ENCODE data around the gene ANAPC5.
"Not testable (repeated sequence)": the region's sequence is repeated elsewhere in the genome, so short reads cannot be mapped to it uniquely, and the experiment has no call there.

DNA sequence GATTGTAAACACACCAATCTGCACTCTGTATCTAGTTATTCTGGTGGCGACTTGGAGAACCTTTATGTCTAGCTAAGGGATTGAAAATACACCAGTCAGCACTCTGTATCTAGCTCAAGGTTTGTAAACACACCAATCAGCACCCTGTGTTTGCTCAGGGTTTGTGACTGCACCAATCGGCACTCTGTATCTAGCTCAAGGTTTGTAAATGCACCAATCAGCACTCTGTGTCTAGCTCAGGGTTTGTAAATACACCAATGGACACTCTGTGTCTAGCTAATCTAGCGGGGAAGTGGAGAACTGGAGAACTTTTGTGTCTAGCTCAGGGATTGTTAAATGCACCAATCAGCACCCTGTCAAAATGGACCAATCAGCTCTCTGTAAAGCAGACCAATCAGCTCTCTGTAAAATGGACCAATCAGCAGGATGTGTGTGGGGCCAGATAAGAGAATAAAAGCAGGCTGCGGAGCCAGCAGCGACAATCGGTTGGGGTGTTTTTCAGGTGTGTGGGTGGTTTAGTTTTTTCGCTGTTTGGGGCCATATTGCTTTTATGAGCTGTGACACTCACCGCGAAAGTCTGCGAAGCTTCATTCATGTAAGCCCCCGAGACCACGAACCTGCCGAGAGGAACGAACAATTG is 22.9 kb upstream of the ANAPC5 start:
- TF ChIP-seq, protein P1, sequence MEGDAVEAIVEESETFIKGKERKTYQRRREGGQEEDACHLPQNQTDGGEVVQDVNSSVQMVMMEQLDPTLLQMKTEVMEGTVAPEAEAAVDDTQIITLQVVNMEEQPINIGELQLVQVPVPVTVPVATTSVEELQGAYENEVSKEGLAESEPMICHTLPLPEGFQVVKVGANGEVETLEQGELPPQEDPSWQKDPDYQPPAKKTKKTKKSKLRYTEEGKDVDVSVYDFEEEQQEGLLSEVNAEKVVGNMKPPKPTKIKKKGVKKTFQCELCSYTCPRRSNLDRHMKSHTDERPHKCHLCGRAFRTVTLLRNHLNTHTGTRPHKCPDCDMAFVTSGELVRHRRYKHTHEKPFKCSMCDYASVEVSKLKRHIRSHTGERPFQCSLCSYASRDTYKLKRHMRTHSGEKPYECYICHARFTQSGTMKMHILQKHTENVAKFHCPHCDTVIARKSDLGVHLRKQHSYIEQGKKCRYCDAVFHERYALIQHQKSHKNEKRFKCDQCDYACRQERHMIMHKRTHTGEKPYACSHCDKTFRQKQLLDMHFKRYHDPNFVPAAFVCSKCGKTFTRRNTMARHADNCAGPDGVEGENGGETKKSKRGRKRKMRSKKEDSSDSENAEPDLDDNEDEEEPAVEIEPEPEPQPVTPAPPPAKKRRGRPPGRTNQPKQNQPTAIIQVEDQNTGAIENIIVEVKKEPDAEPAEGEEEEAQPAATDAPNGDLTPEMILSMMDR (IDR thresholded peaks at IDR 0.05; ENCODE audit: low read depth, low read length): not testable (repeated sequence)
- not testable (repeated sequence) for TF ChIP-seq EZH2phosphoT487 (IDR thresholded peaks at IDR 0.05; ENCODE audit: low read depth)
